Thoracic aorta (tissue), 2 donors: ENCODE results near the gene ATIC. TPM values are rescaled to one million over a fixed set of nuclear protein-coding genes. Genes with fewer than 3 reads are reported as not detected.

ENCODE experiments used
- ATAC-seq: fragments of 150-250 bp; one replicate; pipeline ENCODE4 v1.8.0; 2017; ENCODE audit warnings: low read depth; ENCODE audit not compliant: insufficient number of reproducible peaks, low FRiP score
- DNase-seq: peaks from one replicate; pipeline ENCODE4 v3.0.0-alpha.2; 2020; ENCODE audit warnings: low spot score
- H3K27ac ChIP-seq, 2 donors: fragments of 200-600 bp; sonication (generic); 1 replicate in 1 of 2; 2 replicates in 1 of 2; pipeline ENCODE4 v1.5.1; 2016; ENCODE audit warnings: mild to moderate bottlenecking in 2 of 2, moderate library complexity in 2 of 2
- H3K27me3 ChIP-seq: fragments of 200-600 bp; sonication (generic); replicated peaks from 2 replicates; pipeline ENCODE4 v1.6.0; 2016; ENCODE audit warnings: mild to moderate bottlenecking; ENCODE audit not compliant: insufficient read depth
- H3K36me3 ChIP-seq: fragments of 200-600 bp; sonication (generic); one replicate; pipeline ENCODE4 v1.5.1; 2016
- H3K4me1 ChIP-seq, 2 donors: fragments of 200-600 bp; sonication (generic); 1 replicate in 1 of 2; 2 replicates in 1 of 2; pipeline versions ENCODE4 v1.5.1 to v1.6.0; 2016; ENCODE audit warnings: low read depth in 2 of 2, mild to moderate bottlenecking in 1 of 2; ENCODE audit not compliant: control insufficient read depth in 1 of 2
- H3K4me3 ChIP-seq: fragments of 200-600 bp; sonication (generic); 2 replicates; pipeline ENCODE4 v1.5.1; 2016; ENCODE audit warnings: mild to moderate bottlenecking
- H3K9me3 ChIP-seq: fragments of 200-600 bp; sonication (generic); 2 replicates; pipeline ENCODE4 v1.5.1; 2016
- CTCF ChIP-seq: fragments of 200-600 bp; sonication (generic); IDR thresholded peaks from one replicate; pipeline ENCODE4 v1.5.1; 2019; ENCODE audit warnings: antibody characterized with exemption
- total RNA-seq, 2 donors: library from RNA; depleted of rRNA; stranded (reverse); fragments of >200 nt; gene quantifications; one replicate each; pipeline versions ENCODE4 v1.1.0 to v1.2.3, GENCODE V29; 2016

The ATIC gene
- total RNA-seq, 2 donors from 2014 or later: 26.3 to 30.2 TPM

DNA sequence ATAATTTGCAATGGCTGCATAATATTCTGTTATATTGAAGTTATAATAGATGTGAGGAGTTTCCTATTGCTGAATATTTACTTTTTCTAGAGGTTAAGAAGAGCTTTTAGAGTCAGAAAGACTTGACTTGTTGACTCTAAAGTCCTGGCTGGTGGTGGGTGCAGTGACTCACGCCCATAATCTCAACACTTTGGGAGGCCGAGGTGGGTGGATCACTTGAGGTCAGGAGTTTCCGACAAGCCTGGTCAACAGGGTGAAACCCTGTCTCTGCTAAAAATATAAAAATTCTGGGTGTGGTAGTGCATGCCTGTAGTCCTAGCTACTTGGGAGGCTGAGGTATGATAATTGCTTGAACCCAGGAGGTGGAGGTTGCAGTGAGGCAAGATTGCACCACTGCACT is 33.9 kb upstream of the ATIC start:
- Histone ChIP-seq H3K27me3 (no peaks in the 10 kb centered on the region), H3K36me3 (no peaks in the 10 kb centered on the region), H3K9me3 (no peaks in the 10 kb centered on the region), H3K4me3 (no peak overlapping the region), H3K4me1 (peaks cover 0 to 6% of the 10 kb centered on the region in 2 donors), H3K27ac (no peak overlapping the region)
- ATAC-seq (no peak), DNase-seq (no peak)
- TF ChIP-seq CTCF: no peak

DNA sequence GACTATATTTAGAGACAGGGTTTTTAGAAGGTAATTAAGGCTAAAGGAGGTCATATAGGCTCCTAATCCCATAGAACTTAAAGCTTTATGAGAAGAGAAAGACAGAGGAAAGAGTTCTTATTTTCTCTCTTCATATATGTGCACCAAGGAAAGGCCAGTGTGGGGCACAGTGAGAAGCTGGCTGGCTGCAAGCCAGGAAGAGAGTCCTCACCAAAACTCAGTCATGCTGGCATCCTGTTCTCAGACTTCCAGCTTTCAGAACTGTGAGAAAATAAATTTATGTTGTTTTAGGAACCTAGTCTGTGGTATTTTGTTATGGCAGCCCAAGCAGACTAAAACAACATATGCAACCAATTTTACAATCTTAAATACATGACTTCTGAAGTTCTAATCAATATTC is 31.5 kb upstream of the ATIC start:
- Histone ChIP-seq H3K4me3 (no peak overlapping the region), H3K27ac (no peak overlapping the region), H3K4me1 (peaks cover 0 to 6% of the 10 kb centered on the region in 2 donors), H3K36me3 (no peaks in the 10 kb centered on the region), H3K9me3 (no peaks in the 10 kb centered on the region), H3K27me3 (no peaks in the 10 kb centered on the region)
- ATAC-seq: no peak
- no peak for TF ChIP-seq CTCF
- DNase-seq: no peak

DNA sequence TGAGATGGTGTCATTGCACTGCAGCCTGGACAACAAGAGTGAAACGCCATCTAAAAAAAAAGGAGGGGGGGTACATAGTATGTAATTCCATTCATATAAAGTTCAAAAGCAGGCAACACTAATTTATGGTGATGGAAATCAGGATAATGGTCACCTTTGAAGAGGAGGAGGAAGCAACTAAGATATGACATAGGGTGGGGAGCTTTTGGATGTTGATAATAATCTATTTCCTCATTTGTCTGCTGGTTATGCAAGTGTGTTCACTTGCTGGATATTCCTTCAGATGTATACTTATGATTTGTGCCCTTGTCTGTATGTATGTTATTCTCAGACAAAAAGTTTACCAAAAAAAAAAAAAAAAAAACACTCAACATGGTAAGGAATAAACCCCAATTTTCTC is 28.6 kb upstream of the ATIC start:
- ATAC-seq (no peak), DNase-seq (no peak)

DNA sequence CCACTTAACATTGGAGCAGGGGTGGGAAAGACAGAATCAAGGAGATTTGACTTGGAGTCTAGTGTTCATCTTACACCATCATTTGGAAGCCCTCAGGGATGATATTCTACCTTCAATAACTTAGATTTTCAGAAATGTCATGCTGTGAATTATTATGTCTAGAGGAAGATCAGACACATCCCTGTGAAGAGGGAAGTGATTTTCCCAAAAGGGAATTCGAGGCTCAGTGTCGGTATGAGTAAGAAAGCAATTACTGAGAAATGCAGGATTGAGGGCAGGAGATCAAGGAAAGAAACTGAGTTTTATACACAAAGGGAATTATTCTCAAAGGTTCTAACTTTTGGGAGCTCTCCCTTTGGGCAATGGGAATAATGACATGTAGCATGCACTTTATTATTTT is 25.6 kb upstream of the ATIC start:
- H3K9me3 ChIP-seq: no peaks in the 10 kb centered on the region

More for the DNA sequence above, 28.6 kb upstream of the ATIC start:
- Histone ChIP-seq H3K4me3 (no peak overlapping the region), H3K36me3 (no peaks in the 10 kb centered on the region), H3K27ac (no peak overlapping the region), H3K9me3 (no peaks in the 10 kb centered on the region), H3K27me3 (no peaks in the 10 kb centered on the region), H3K4me1 (peaks cover 0 to 6% of the 10 kb centered on the region in 2 donors)
- TF ChIP-seq CTCF: no peak

DNA sequence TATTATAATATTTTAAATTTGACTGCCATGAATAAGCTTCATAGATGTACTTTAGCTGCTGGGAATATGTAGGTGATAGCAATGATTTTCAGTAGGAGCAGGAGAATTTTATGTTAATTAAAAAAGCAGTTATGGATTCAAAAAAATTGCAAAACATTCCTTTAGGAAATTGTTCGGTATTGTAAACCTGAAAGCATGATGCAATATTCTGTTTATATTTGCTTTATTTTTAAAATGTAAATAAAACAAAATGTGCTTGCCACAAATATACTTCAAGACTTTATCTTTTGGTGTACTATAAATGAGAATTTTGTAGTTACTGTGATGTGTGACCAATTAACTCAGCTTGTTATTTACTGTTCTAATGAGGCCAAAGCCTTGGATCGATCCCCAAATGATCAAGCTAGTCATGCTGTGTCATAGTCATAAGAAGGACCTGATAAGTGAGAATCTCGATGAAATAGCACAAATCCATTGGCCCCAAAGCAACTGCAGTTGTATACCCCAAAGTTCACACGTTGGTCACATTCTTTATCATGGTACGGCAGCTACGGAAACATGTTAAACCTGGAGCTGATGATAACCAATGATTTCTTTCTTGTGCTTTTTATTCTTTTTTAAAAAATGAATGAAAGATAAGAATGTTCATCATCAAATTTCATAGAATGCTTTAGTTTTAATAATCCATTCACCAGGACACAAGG is 23.6 kb upstream of the ATIC start:
- ATAC-seq: no peak
- no peaks in the 10 kb centered on the region for H3K27me3 ChIP-seq
- no peaks in the 10 kb centered on the region for H3K36me3 ChIP-seq
- TF ChIP-seq CTCF: no peak
- no peak overlapping the region for H3K4me3 ChIP-seq
- DNase-seq: no peak
- H3K4me1 ChIP-seq: no peaks in the 10 kb centered on the region
- no peaks in the 10 kb centered on the region for H3K9me3 ChIP-seq
- no peak overlapping the region for H3K27ac ChIP-seq

More for the DNA sequence above, 25.6 kb upstream of the ATIC start:
- Histone ChIP-seq H3K27me3 (no peaks in the 10 kb centered on the region), H3K4me1 (no peaks in the 10 kb centered on the region), H3K4me3 (no peak overlapping the region), H3K36me3 (no peaks in the 10 kb centered on the region), H3K27ac (no peak overlapping the region)
- DNase-seq (no peak), ATAC-seq (no peak)
- TF ChIP-seq CTCF: no peak
